Measurements from ENCODE around the gene ZBTB21. TPM values are rescaled to one million over a fixed set of nuclear protein-coding genes. Genes with fewer than 3 reads are reported as not detected.

ZBTB21 gene
- total and polyA plus RNA-seq, 2 of the 4 experiments (the other 2 are of a cell fraction), result 6.8 to 12.0 TPM

GRCh38 chr21:42037516-42037915 is 27.4 kb upstream of the ZBTB21 start:
- Histone ChIP-seq H2AK9ac (replicated peaks; ENCODE audit: low read depth, low read length, poor library complexity) (no peak overlapping the region), H3K9me3 (ENCODE audit: control insufficient read depth, insufficient read depth, low read length) (no peaks in the 10 kb centered on the region; the same call in 1 of the 2 replicates), H3K27ac (ENCODE audit: insufficient read depth, low read length) (no peak overlapping the region), H4K8ac (ENCODE audit: low read depth in 2 of 2, low read length in 2 of 2) (peak overlapping the region in 1 of 2 experiments; percentile 23; a peak in 1 of 4 replicates), H3K4me2 (ENCODE audit: low read depth, low read length) (no peak overlapping the region), H2BK5ac (ENCODE audit: low read depth, low read length, poor library complexity, severe bottlenecking) (no peak overlapping the region), H2AK5ac (ENCODE audit: low read depth, low read length) (0 out of 2 replicates have a peak overlapping the region, but pooled peaks have one; percentile 98), H3K4me1 (ENCODE audit: control insufficient read depth, insufficient read depth, low read length) (peaks cover 26% of the 10 kb centered on the region), H3K23ac (ENCODE audit: low read depth, low read length) (no peak overlapping the region), H3K9ac (ENCODE audit: low read depth, low read length) (no peak overlapping the region), H3K79me1 (ENCODE audit: low read depth in 1 of 2, low read length in 2 of 2) (no peaks in the 10 kb centered on the region; a peak in 1 of 4 replicates), H2BK20ac (ENCODE audit: low read depth, low read length) (peak overlapping the region; percentile 27; the same call in 1 of the 2 replicates), H2AFZ (replicated peaks; ENCODE audit: low read length, poor library complexity) (no peak overlapping the region), H3K36me3 (ENCODE audit: control insufficient read depth, insufficient read depth, low read length) (no peaks in the 10 kb centered on the region), H2BK15ac (ENCODE audit: low read depth, low read length) (peak overlapping the region; percentile 50; the same call in 1 of the 3 replicates), H3K4ac (ENCODE audit: low read depth, low read length) (peak overlapping the region; percentile 3), H4K5ac (ENCODE audit: low read depth, low read length) (no peak overlapping the region), H3K27me3 (ENCODE audit: control insufficient read depth, insufficient read depth, low read length) (no peaks in the 10 kb centered on the region), H2BK120ac (ENCODE audit: low read depth, low read length) (peak overlapping the region; percentile 100), H3K4me3 (ENCODE audit: insufficient read depth, low read depth, low read length) (no peak overlapping the region), H4K91ac (ENCODE audit: insufficient read depth, low read depth, low read length) (0 out of 2 replicates have a peak overlapping the region, but pooled peaks have one; percentile 44), H3K18ac (ENCODE audit: low read depth, low read length) (no peak overlapping the region), H3K14ac (replicated peaks; ENCODE audit: low read depth, low read length) (no peak overlapping the region), H4K20me1 (ENCODE audit: insufficient read depth, low read length) (no peaks in the 10 kb centered on the region), H3K9me1 (ENCODE audit: insufficient read depth, low read length) (peaks cover 17% of the 10 kb centered on the region), H3K56ac (ENCODE audit: extremely low read depth, insufficient read depth, low read length) (no peak overlapping the region)
- dilution Hi-C loops (cut with HindIII; ENCODE audit: low sequenced_read_pairs, unreplicated experiment) (no loop called here), intact Hi-C loops (cut with micrococcal nuclease) (no loop called here), in situ Hi-C loops (cut with MboI; ENCODE audit: low sequenced_read_pairs) (no loop called here)
- WGBS, 2 experiments (ENCODE audit: extremely low coverage in 2 of 2, insufficient read length in 1 of 2), result 100% methylated on average over 2 of the region's 9 CpGs; no CpG with 5 or more reads in 1 of the 2 experiments
- BruUV-seq (replicated peaks), result no TSS peak
- ATAC-seq (ENCODE audit: low read depth), result no peak
- ChIA-PET CTCF (no interaction called here), POLR2A (ENCODE audit: unreplicated experiment) (no interaction called here)
- no peak for DNase-seq
- no peak for TF ChIP-seq SMC3 (IDR thresholded peaks at IDR 0.05; ENCODE audit: low read depth, low read length)
- TF ChIP-seq BHLHE40 (IDR thresholded peaks at IDR 0.05; ENCODE audit: low read depth, low read length), result no peak
